GM19193 (cell line): Measurements from ENCODE around the gene CDK18.

Source experiments
- POLR2A ChIP-seq: IDR thresholded peaks from 4 replicates; pipeline ENCODE4 v1.6.1; 2011; ENCODE audit not compliant: insufficient read depth, insufficient read length; ENCODE audit errors: extremely low read depth

The CDK18 gene

GRCh38 chr1:205522692-205523091, 18.2 kb downstream of the CDK18 start:
- no peak for TF ChIP-seq POLR2A

- no peak for TF ChIP-seq POLR2A
These were observed 18.9 kb downstream of the CDK18 start for GRCh38 chr1:205523261-205523890.

GRCh38 chr1:205523891-205524793, 19.7 kb downstream of the CDK18 start:
- TF ChIP-seq POLR2A: no peak

GRCh38 chr1:205524794-205525101, 20.3 kb downstream of the CDK18 start:
- no peak for TF ChIP-seq POLR2A

- TF ChIP-seq POLR2A: no peak
These were observed 21.2 kb downstream of the CDK18 start for GRCh38 chr1:205525495-205526285.

GRCh38 chr1:205526431-205526830, 22.0 kb downstream of the CDK18 start:
- TF ChIP-seq POLR2A: no peak

- no peak for TF ChIP-seq POLR2A
These were observed 23.5 kb downstream of the CDK18 start for GRCh38 chr1:205527931-205528330.

- no peak for TF ChIP-seq POLR2A
These were observed 24.0 kb downstream of the CDK18 start for GRCh38 chr1:205528446-205528886.

GRCh38 chr1:205528887-205529825, 24.7 kb downstream of the CDK18 start:
- no peak for TF ChIP-seq POLR2A

- TF ChIP-seq POLR2A: no peak
These were observed 25.6 kb downstream of the CDK18 start for GRCh38 chr1:205530116-205530515.

GRCh38 chr1:205531191-205532025, 26.9 kb downstream of the CDK18 start:
- TF ChIP-seq POLR2A: no peak

- no peak for TF ChIP-seq POLR2A
These were observed 27.8 kb downstream of the CDK18 start for GRCh38 chr1:205532026-205532898.
